NCI-H2196 (cell line): Measurements from ENCODE around the gene KLHDC8A.
A peak's percentile ranks its signal among the peaks of the same experiment; 100 is the strongest.
"Not testable (repeated sequence)": the region's sequence is repeated elsewhere in the genome, so short reads cannot be mapped to it uniquely, and the experiment has no call there.

Source experiments
- DNase-seq: peaks from one replicate; lab custom pipeline; 2025; ENCODE audit not compliant: unreplicated experiment; lab: John Stamatoyannopoulos, UW

The KLHDC8A gene, protein sequence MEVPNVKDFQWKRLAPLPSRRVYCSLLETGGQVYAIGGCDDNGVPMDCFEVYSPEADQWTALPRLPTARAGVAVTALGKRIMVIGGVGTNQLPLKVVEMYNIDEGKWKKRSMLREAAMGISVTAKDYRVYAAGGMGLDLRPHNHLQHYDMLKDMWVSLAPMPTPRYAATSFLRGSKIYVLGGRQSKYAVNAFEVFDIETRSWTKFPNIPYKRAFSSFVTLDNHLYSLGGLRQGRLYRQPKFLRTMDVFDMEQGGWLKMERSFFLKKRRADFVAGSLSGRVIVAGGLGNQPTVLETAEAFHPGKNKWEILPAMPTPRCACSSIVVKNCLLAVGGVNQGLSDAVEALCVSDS

DNA sequence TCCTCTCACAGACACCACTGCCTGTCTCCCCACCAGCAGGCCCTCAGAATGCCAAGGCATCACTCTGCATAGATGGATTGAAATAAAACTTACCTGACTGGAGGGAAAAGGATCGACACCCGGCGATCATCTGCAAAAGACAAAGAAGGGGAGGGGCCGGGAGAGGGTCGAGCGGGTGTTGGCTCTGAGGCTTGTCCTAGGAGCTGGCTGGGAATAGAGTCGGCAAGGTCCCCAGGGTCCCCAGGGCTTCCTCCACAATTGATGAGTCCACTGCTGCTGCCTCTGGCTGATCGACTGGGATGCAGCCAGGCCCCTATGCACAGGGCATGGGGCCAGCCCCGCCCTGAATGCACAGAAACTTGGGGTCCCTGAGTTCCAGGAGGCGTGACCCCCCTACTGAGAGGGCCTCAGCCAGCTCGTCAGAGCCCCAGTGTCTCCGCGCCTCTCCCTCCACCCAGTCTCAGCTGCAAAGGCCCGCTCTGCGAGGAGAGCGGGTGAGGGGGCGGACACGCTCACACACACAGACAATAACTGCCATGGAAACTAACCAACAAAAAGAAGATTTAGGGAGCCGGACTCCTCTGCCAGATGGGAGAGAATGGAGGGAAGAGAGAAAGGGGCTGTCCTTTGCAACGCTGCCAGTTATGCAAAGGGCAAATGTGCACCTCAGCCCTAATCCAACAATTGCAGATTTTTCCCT, at the start of gene KLHDC8A:
Gene KLHDC8A, minus strand, starts transcription at position 483 of the 700 bp plus-strand sequence. CDS start 13,318 bp downstream, outside the sequence.
- DNase-seq = no peak

- DNase-seq = not testable (repeated sequence)
These were observed 49.5 kb upstream of the KLHDC8A start for GRCh38 chr1:205406252-205406651.

DNA sequence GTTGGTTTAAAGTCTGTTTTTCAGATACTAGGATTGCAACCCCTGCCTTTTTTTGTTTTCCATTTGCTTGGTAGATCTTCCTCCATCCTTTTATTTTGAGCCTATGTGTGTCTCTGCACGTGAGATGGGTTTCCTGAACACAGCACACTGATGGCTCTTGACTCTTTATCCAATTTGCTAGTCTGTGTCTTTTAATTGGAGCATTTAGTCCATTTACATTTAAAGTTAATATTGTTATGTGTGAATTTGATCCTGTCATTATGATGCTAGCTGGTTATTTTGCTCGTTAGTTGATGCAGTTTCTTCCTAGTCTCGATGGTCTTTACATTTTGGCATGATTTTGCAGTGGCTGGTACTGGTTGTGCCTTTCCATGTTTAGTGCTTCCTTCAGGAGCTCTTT, 47.8 kb upstream of the KLHDC8A start:
- not testable (repeated sequence) for DNase-seq

- DNase-seq = no peak
These were observed 41.9 kb upstream of the KLHDC8A start for GRCh38 chr1:205398586-205398985.

DNA sequence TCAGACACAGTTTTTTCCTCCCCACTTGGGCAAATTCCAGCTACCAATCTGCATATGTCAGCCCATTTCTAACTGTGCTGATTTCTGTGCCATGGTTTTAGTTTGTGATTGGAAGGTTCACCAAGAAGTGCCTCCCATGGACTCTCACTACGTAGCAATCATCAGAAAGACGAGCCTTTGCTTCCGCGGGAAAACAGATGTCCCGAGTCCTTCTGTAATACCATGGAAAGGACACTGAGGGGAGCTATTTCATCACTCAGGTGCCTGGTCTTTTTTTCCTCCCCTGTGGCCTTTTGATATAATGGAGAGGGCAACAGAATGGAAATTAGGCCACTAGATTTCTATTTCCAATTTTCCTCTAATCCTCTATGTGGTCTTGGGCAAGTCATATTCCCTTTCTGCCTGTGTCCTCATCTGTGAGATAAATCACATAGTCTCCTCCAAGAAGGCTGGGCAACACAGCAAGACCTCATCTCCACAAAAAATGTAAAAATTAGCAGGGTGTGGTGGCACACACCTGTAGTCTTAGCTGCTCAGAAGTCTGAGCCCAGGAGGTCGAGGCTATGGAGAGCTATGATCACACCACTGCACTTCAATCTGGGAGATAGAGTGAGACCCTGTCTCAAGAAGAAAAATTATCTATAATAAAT, 40.4 kb upstream of the KLHDC8A start:
- DNase-seq = peak; percentile 81

DNA sequence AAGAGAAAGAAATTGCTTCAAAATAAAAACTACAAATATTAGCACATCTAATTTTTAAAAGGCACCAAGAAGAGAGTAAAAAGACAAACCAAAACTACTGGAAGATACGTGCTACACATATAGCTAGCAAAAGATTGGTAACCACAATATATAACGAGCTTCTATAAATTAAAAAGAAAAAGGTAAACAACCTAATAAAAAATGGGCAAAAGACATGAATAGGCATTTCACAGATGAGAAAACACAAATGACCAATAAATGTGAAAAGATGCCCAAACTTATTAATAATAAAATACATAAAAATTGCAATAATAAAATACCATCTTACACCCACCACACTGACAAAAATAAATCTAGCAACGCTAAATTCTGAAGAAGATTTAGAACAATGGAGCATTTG, 38.9 kb upstream of the KLHDC8A start:
- no peak for DNase-seq

GRCh38 chr1:205392650-205393049, 35.9 kb upstream of the KLHDC8A start:
- no peak for DNase-seq

DNA sequence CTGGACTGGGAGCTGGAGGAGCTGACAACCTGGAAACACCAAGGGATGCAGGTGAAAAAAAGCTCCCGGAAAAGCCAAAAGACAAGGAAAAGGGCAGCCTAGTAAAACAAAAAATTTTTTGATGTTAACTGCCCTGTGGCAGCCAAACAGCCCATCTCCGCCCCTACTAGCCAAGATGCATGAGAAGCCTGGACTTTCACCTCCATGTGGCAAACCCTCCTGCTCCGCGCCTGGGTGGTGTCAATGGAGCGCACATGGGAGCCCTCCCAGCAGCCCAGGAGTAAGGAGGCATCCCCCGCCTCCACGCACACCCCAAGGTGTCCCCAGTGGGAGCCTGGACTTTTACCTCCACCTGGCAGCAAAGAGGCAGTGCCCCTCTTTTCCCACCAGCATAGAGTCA, 34.7 kb upstream of the KLHDC8A start:
- DNase-seq = no peak

GRCh38 chr1:205387845-205388244, 31.1 kb upstream of the KLHDC8A start:
- no peak for DNase-seq

DNA sequence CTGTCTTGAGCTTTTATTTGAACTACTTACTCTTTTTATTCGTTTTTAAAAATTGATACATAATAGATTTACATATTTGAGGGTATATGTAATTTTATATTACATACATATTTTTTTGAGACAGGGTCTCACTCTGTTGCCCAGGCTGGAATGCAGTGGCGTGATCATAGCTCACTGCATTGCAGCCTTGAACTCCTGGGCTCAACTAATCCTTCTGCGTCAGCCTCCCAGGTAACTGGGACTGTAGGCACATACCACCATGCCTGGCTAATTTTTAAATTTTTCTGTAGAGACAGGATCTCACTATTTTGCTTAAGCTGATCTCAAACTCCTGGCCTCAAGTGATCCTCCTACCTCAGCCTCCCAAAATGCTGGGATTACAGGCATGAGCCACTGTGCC, 26.3 kb upstream of the KLHDC8A start:
- DNase-seq = not testable (repeated sequence)

GRCh38 chr1:205382561-205382960, 25.8 kb upstream of the KLHDC8A start:
- no peak for DNase-seq

- DNase-seq = no peak
These were observed 24.6 kb upstream of the KLHDC8A start for GRCh38 chr1:205381305-205381704.

GRCh38 chr1:205380882-205381281, 24.2 kb upstream of the KLHDC8A start:
- DNase-seq = no peak

- DNase-seq = no peak
These were observed 22.3 kb upstream of the KLHDC8A start for GRCh38 chr1:205379056-205379455.

DNA sequence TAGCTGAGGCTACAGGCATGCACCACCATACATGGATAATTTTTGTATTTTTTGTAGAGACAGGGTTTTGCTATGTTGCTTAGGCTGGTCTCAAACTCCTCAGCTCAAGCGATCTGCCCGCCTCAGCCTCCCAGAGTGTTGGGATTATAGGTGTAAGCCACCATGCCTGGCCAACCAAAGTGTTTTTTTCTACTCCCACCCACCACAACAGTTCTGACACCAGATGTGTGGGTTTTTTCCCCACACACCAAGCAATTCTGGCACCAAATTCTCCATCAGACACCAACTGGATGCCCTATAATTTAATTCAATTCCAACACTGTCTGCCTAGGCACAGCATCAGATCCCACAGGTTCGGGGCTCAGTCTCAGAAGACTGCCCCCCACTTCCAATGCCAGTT, 20.6 kb upstream of the KLHDC8A start:
- no peak for DNase-seq

DNA sequence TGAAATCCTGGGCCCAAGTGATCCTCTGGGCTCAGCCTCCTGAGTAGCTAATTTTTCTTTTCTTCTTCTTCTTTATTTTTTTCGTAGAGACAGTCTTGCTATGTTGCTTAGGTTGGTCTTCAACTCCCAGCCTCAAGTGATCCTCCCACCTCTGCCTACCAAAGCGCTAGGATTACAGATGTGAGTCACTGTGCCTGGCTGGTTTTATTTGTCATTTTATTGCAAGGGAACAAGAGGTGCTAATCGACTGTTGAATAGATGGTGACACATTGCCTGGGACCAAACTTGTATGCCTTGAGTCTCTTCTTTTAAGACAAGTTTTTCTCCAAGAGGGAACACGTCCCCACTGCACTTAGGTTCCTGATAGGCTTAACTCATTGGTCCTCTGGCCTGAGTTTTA, 20.0 kb upstream of the KLHDC8A start:
- DNase-seq = no peak

- DNase-seq = peak; percentile 45
These were observed 19.3 kb upstream of the KLHDC8A start for GRCh38 chr1:205375835-205376545.

- peak; percentile 28 for DNase-seq
These were observed 17.7 kb upstream of the KLHDC8A start for GRCh38 chr1:205374210-205375078.

GRCh38 chr1:205373798-205374175, 17.1 kb upstream of the KLHDC8A start:
- no peak for DNase-seq

GRCh38 chr1:205373022-205373797, 16.5 kb upstream of the KLHDC8A start:
- DNase-seq = no peak
